Activated naive CD8-positive, alpha-beta T cell treated with anti-CD3 and anti-CD28 coated beads, Interleukin-2, amount 10 ng/mL, durations not matched to agents 7 days and 5 days (primary cell): Measurements from ENCODE around the gene DDRGK1. TPM values are rescaled to one million over a fixed set of nuclear protein-coding genes. Genes with fewer than 3 reads are reported as not detected.
A peak's percentile ranks its signal among the peaks of the same experiment; 100 is the strongest.
"Not testable (repeated sequence)": the region's sequence is repeated elsewhere in the genome, so short reads cannot be mapped to it uniquely, and the experiment has no call there.

Experiments
- ATAC-seq: fragments of 150-1000 bp; cut with Tn5 transposase; one replicate; pipeline ENCODE4 v1.10.0; 2021; ENCODE audit warnings: low read depth, moderate library complexity
- POLR2A ChIA-PET: fragments of 350-600 bp; sonication (Branson Sonifier 250); formaldehyde crosslinking; loops from one replicate; lab custom pipeline; 2021; ENCODE audit warnings: antibody characterized with exemption; lab: Charles Lee
- DNase-seq: peaks from one replicate; pipeline ENCODE4 v3.0.0; 2021
- H3K27ac Mint-ChIP-seq: one replicate; pipeline ENCODE4 v1.8.0; 2022; ENCODE audit warnings: mild to moderate bottlenecking, mixed read lengths
- H3K27me3 Mint-ChIP-seq: one replicate; pipeline ENCODE4 v1.8.0; 2022; ENCODE audit warnings: mild to moderate bottlenecking, moderate library complexity, mixed read lengths
- H3K36me3 Mint-ChIP-seq: one replicate; pipeline ENCODE4 v1.8.0; 2021; ENCODE audit warnings: mild to moderate bottlenecking, mixed read lengths
- H3K4me1 Mint-ChIP-seq: one replicate; pipeline ENCODE4 v1.8.0; 2021; ENCODE audit warnings: mixed read lengths
- H3K4me3 Mint-ChIP-seq: one replicate; pipeline ENCODE4 v1.8.0; 2022; ENCODE audit warnings: mild to moderate bottlenecking, moderate library complexity, mixed read lengths
- H3K9me3 Mint-ChIP-seq: one replicate; pipeline ENCODE4 v1.8.0; 2021; ENCODE audit warnings: mixed read lengths
- total RNA-seq, 2 experiments: library from RNA; stranded (reverse); gene quantifications; one replicate each; pipeline ENCODE4 v1.2.3, GENCODE V29; 2021

DDRGK1 gene
- total RNA-seq, 2 experiments from 2014 or later = 58.1 to 59.2 TPM

DNA sequence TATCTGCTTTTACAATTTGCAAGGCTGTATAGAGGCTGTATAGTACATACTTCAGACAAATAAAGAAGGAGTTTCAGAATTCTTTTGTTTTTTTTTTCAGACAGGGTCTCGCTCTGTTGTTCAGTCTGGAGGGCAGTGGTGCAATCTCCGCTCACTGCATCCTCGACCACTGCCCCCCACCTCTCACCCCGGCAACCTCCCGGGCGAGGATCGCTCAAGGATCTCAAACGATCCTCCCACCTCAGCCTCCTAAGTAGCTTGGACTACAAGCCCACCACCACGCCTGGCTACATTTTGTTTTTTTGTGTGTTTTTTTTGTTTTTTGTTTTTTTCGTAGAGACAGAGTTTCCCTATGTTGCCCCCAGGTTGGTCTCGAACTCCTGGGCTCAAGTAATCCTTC, 46.7 kb downstream of the DDRGK1 start:
- Mint-ChIP-seq H3K27me3 (no peaks in the 10 kb centered on the region), H3K4me1 (peaks cover 38% of the 10 kb centered on the region), H3K4me3 (peak overlapping the region; percentile 90), H3K36me3 (peaks cover 3% of the 10 kb centered on the region), H3K9me3 (no peaks in the 10 kb centered on the region), H3K27ac (peak overlapping the region; percentile 88)
- POLR2A ChIA-PET = interaction anchor here (0.5 to 3.5 kb wide), 12 partner anchors 12 to 285 kb away, joined by 3 to 21 read pairs (median 3); partner anchors contain the start of genes ITPA and PTPRA
- DNase-seq (no peak), ATAC-seq (peak; percentile 2)

DNA sequence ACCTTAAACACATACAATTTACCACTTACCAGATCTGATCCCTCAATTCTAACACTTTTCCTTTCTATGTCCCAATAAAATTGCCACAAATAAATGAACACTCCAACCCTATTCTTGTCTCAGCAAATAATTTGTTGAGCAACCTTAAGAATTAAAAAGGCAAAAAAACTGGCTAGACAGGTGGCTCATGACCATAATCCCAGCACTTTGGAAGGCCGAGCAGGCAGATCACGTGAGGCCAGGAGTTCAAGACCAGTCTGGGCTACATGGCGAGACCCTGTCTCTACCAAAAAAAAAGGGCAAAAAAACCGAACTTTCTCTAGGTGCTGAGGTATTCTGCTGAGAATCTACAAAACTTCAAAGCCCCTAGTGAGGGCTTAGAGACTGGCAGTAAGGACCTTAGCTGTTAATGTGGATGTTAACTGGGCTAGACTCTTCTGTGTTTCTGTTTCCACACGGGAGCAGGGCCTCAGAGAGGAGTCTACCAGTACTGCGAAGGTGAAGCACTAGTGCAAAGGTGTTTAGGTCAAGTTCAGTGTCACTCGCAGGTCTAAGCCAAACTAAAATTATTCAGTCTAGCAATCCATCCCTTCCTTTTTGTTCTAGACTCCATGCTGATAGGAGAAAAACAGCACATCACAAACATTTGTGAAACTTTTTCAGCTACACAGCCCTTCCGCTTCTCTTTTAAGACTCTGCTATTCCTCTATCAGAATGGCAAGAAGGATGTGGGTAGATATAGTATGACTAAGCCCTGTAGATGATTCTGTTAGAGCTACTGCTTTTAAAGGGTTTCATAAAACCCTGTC, 47.5 kb downstream of the DDRGK1 start:
- peaks cover 3% of the 10 kb centered on the region for H3K36me3 Mint-ChIP-seq
- no peak for DNase-seq
- H3K27ac Mint-ChIP-seq = peak overlapping the region; percentile 88
- POLR2A ChIA-PET = interaction anchor here (0.5 to 3.5 kb wide), 15 partner anchors 11 to 284 kb away, joined by 3 to 21 read pairs (median 3); partner anchors contain the start of genes ITPA, MRPS26 and PTPRA
- H3K4me3 Mint-ChIP-seq = peak overlapping the region; percentile 90
- no peaks in the 10 kb centered on the region for H3K27me3 Mint-ChIP-seq
- peak; percentile 86 for ATAC-seq
- no peaks in the 10 kb centered on the region for H3K9me3 Mint-ChIP-seq
- H3K4me1 Mint-ChIP-seq = peaks cover 38% of the 10 kb centered on the region

DNA sequence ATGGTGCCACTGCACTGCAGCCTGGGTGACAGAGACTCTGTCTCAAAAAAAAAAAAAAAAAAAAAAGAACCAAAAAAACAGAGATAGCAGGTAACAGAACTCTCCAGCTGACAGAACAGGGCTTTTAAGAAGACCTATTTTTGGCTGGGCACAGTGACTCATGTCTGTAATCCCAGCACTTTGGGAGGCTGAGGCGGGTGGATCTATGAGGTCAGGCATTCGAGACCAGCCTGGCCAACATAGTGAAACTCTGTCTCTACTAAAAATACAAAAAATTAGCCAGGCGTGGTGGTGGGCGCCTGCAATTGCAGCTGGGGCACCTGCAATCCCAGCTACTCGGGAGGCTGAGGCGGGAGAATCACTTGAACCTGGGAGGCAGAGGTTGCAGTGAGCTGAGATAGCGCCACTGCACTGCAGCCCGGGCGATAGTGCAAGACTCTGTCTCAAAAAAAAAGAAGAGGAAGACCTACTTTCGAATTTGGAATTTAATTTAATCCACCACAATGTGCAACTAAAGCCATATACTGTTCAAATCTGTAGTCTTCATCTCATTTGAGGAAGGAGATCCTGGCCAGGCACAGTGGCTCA, 52.3 kb downstream of the DDRGK1 start:
- POLR2A ChIA-PET, H3K27ac Mint-ChIP-seq, H3K9me3 Mint-ChIP-seq, DNase-seq, ATAC-seq, H3K27me3 Mint-ChIP-seq, H3K4me3 Mint-ChIP-seq: not testable (repeated sequence)
- H3K36me3 Mint-ChIP-seq = peaks cover 23% of the 10 kb centered on the region
- H3K4me1 Mint-ChIP-seq = peaks cover 26% of the 10 kb centered on the region

DNA sequence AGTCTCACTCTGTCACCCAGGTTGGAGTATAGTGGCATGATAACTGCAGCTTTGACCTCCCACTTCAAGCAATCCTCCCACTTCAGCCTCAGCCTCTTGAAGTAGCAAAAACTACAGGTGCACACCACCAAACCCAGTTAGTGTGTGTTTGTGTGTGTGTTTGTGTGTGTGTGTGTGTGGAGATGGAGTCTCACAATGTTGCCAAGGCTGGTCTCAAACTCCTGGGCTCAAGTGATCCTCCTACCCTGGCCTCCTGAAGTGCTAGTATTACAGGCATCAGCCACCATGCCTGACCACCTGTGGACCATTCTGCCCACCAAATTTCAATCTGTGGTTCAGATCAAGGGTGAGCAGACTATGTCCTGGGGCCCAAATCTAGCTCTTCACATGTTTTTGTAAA, 53.6 kb downstream of the DDRGK1 start:
- ATAC-seq = no peak
- Mint-ChIP-seq H3K9me3 (no peaks in the 10 kb centered on the region), H3K36me3 (peaks cover 27% of the 10 kb centered on the region), H3K4me3 (no peak overlapping the region), H3K27ac (peak overlapping the region; percentile 60), H3K27me3 (no peaks in the 10 kb centered on the region), H3K4me1 (peaks cover 16% of the 10 kb centered on the region)
- POLR2A ChIA-PET = no interaction called here
- DNase-seq = no peak

DNA sequence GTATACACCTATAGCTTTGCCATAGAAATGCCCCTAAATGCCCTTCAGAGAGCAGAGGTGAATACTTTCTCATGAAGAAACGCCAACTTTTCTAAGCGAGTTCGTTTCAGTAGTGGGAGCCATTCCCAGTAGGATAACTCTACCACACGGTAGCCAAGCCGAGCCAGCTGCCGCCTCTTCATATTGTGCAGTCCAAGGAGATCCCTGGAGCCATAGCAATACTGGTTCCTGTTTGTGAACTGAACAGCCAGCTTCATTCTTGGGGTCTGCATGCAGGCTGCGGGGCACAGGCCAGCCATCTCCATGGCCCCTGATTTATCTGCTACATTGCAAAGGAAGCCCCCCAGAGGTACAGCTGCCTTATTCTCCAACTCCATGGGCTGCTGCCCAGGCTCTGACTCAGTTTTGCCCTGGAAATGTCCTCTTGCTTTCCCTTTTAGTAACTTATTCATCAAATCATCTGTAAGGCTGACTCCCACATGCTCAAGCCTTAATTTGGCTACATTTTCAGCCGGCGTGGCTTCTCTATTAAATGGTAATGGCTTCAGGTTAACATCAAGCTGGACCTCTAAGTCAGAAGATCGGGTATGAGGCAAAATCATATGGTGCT, 57.6 kb downstream of the DDRGK1 start:
- no peak overlapping the region for H3K4me3 Mint-ChIP-seq
- H3K9me3 Mint-ChIP-seq = peaks cover 1% of the 10 kb centered on the region
- H3K27ac Mint-ChIP-seq = no peak overlapping the region
- DNase-seq (no peak), ATAC-seq (no peak)
- peaks cover 35% of the 10 kb centered on the region for H3K36me3 Mint-ChIP-seq
- peaks cover 5% of the 10 kb centered on the region for H3K4me1 Mint-ChIP-seq
- POLR2A ChIA-PET = no interaction called here
- no peaks in the 10 kb centered on the region for H3K27me3 Mint-ChIP-seq

DNA sequence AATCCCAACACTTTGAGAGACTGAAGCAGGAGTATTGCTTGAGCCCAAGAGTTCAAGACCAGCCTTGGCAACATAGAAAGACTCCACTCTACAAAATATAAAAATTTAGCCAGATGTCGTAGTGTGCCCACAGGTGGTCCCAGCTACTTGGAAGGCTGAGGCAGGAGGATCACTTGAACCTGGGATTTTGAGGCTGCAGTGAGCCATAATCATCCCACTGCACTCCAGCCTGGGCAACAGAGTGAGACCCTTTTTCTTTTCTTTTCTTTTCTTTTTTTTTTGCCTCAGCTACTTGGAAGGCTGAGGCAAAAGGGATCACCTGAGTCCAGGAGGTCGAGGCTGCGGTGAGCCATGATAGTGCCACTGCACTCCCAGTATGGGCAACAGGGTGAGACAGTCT, 62.7 kb downstream of the DDRGK1 start:
- DNase-seq = no peak
- POLR2A ChIA-PET = no interaction called here
- peaks cover 16% of the 10 kb centered on the region for H3K36me3 Mint-ChIP-seq
- no peak overlapping the region for H3K4me3 Mint-ChIP-seq
- ATAC-seq = no peak
- peaks cover 2% of the 10 kb centered on the region for H3K4me1 Mint-ChIP-seq
- H3K27me3 Mint-ChIP-seq = no peaks in the 10 kb centered on the region
- no peak overlapping the region for H3K27ac Mint-ChIP-seq
- H3K9me3 Mint-ChIP-seq = peaks cover 1% of the 10 kb centered on the region

Other genes starting within 250 kb of the DDRGK1 start
- 1 to 10 TPM in 1 of 2 experiments, under 1 TPM in 1; 0.85 to 1.6 TPM for gene GNRH2, start 161.1 kb downstream of the DDRGK1 start, total RNA-seq
- gene MRPS26, start 158.6 kb downstream of the DDRGK1 start, total RNA-seq = 10 to 100 TPM; 30.4 to 32.6 TPM
- gene OXT, start 133.1 kb downstream of the DDRGK1 start, total RNA-seq = under 1 TPM; 0.68 to 0.89 TPM
- gene AVP, start 120.0 kb downstream of the DDRGK1 start, total RNA-seq = not detected
- 10 to 100 TPM; 21.3 to 21.7 TPM for gene FASTKD5, start 44.8 kb downstream of the DDRGK1 start, total RNA-seq
- 1 to 10 TPM; 9.3 to 9.4 TPM for gene UBOX5, start 44.8 kb downstream of the DDRGK1 start, total RNA-seq
- 1 to 10 TPM; 2.1 to 2.5 TPM for gene LZTS3, start 31.1 kb downstream of the DDRGK1 start, total RNA-seq
- 10 to 100 TPM; 44.3 to 44.4 TPM for gene ITPA, start 4.8 kb upstream of the DDRGK1 start, total RNA-seq
- 1 to 10 TPM; 1.9 to 2.4 TPM for gene SLC4A11, start 34.5 kb upstream of the DDRGK1 start, total RNA-seq
- 1 to 10 TPM; 5.1 to 6.4 TPM for gene DNAAF9, start 203.0 kb upstream of the DDRGK1 start, total RNA-seq